Activated CD4-positive, alpha-beta T cell treated with anti-CD3 and anti-CD28 coated beads, Interleukin-2, amount 50 U/mL, for 16 hours (primary cell): ENCODE data around the gene PDE1C.

Experiments used
- DNase-seq: peaks from one replicate; pipeline ENCODE4 v3.0.0-alpha.2; 2020

PDE1C gene

GRCh38 chr7:31819031-31819430 lies 251.2 kb downstream of the PDE1C start:
- no peak for DNase-seq

- DNase-seq = no peak
These were observed 253.4 kb downstream of the PDE1C start for GRCh38 chr7:31816810-31817209.

- DNase-seq = no peak
These were observed 254.4 kb downstream of the PDE1C start for GRCh38 chr7:31815796-31816195.

GRCh38 chr7:31814187-31814586 lies 256.0 kb downstream of the PDE1C start:
- no peak for DNase-seq

GRCh38 chr7:31811650-31812461 lies 258.4 kb downstream of the PDE1C start:
- no peak for DNase-seq

- no peak for DNase-seq
These were observed 264.9 kb downstream of the PDE1C start for GRCh38 chr7:31805209-31805818.

GRCh38 chr7:31796375-31796774 lies 273.8 kb downstream of the PDE1C start:
- no peak for DNase-seq

GRCh38 chr7:31794851-31795344 lies 275.3 kb downstream of the PDE1C start:
- no peak for DNase-seq

GRCh38 chr7:31791881-31792280 lies 278.3 kb downstream of the PDE1C start:
- no peak for DNase-seq

GRCh38 chr7:31788883-31789680 lies 281.1 kb downstream of the PDE1C start:
- DNase-seq = no peak

GRCh38 chr7:31788445-31788844 lies 281.8 kb downstream of the PDE1C start:
- no peak for DNase-seq

- DNase-seq = no peak
These were observed 283.9 kb downstream of the PDE1C start for GRCh38 chr7:31786326-31786725.

GRCh38 chr7:31785101-31785500 lies 285.1 kb downstream of the PDE1C start:
- no peak for DNase-seq

- DNase-seq = no peak
These were observed 287.0 kb downstream of the PDE1C start for GRCh38 chr7:31783221-31783620.

- DNase-seq = peak; percentile 54
These were observed 287.7 kb downstream of the PDE1C start for GRCh38 chr7:31782411-31782991.

- DNase-seq = no peak
These were observed 291.9 kb downstream of the PDE1C start for GRCh38 chr7:31778296-31778695.

- DNase-seq = no peak
These were observed 293.6 kb downstream of the PDE1C start for GRCh38 chr7:31776616-31777015.

GRCh38 chr7:31775556-31775955 lies 294.7 kb downstream of the PDE1C start:
- no peak for DNase-seq

- DNase-seq = no peak
These were observed 298.0 kb downstream of the PDE1C start for GRCh38 chr7:31772211-31772610.

GRCh38 chr7:31767686-31768358 lies 302.4 kb downstream of the PDE1C start:
- DNase-seq = no peak

- DNase-seq = no peak
These were observed 305.7 kb downstream of the PDE1C start for GRCh38 chr7:31764462-31764861.

- no peak for DNase-seq
These were observed 306.7 kb downstream of the PDE1C start for GRCh38 chr7:31763548-31763947.

- no peak for DNase-seq
These were observed 308.6 kb downstream of the PDE1C start for GRCh38 chr7:31761646-31762045.
